Aorta (tissue), 5 donors: ENCODE measurements around the gene ZBTB1. TPM values are rescaled to one million over a fixed set of nuclear protein-coding genes. Genes with fewer than 3 reads are reported as not detected.
"Not testable (repeated sequence)": the region's sequence is repeated elsewhere in the genome, so short reads cannot be mapped to it uniquely, and the experiment has no call there.

Experiments
- ATAC-seq: fragments of 200-7000 bp; cut with Tn5 transposase; one replicate; pipeline ENCODE4 v1.9.1; 2022; ENCODE audit warnings: moderate library complexity; ENCODE audit not compliant: low FRiP score
- DNase-seq, 2 donors: peaks; one replicate each; pipeline ENCODE4 v3.0.0-alpha.2; 2020
- H3K27ac ChIP-seq, 2 donors: one replicate each; pipeline ENCODE4 v1.5.1; 2013; ENCODE audit warnings: low read length in 2 of 2, mild to moderate bottlenecking in 2 of 2, moderate library complexity in 2 of 2, control low read depth in 1 of 2, inconsistent platforms in 1 of 2, low read depth in 1 of 2
- H3K27me3 ChIP-seq, 2 donors: one replicate each; pipeline ENCODE4 v1.6.1; 2013; ENCODE audit warnings: control low read depth in 1 of 2, low read length in 1 of 2, mild to moderate bottlenecking in 1 of 2, moderate library complexity in 1 of 2; ENCODE audit not compliant: insufficient read depth in 2 of 2, control insufficient read depth in 1 of 2
- H3K36me3 ChIP-seq, 2 donors: one replicate each; pipeline ENCODE4 v1.6.1; 2013; ENCODE audit warnings: control low read depth in 1 of 2, low read length in 1 of 2, mild to moderate bottlenecking in 1 of 2; ENCODE audit not compliant: insufficient read depth in 2 of 2, control insufficient read depth in 1 of 2
- H3K4me1 ChIP-seq, 2 donors: one replicate each; pipeline ENCODE4 v1.6.1; 2013; ENCODE audit warnings: low read length in 2 of 2, control low read depth in 1 of 2, mild to moderate bottlenecking in 1 of 2, moderate library complexity in 1 of 2; ENCODE audit not compliant: insufficient read depth in 2 of 2, control insufficient read depth in 1 of 2
- H3K4me3 ChIP-seq, 2 donors: one replicate each; pipeline ENCODE4 v1.5.1; 2013; ENCODE audit warnings: low read length in 2 of 2, control low read depth in 1 of 2, mild to moderate bottlenecking in 1 of 2
- H3K9me3 ChIP-seq: one replicate; pipeline ENCODE4 v1.6.1; 2013; ENCODE audit warnings: mild to moderate bottlenecking, low read length; ENCODE audit not compliant: control insufficient read depth
- WGBS, 2 donors: extraction: QIAGEN DNeasy Blood & Tissue Kit; methylation state at CpG; one replicate each; pipeline ENCODE4 v1.1.7; 2013; 5-methylcytosine and 5-hydroxymethylcytosine counted together
- intact Hi-C, 2 donors: fragments of 100-400 bp; cut with DNase I; formaldehyde crosslinking; loops; one replicate each; pipeline versions ENCODE4 v1.14.2 to v1.15.0; 2022
- polyA plus RNA-seq, 2 donors: library from polyadenylated mRNA; stranded (reverse); fragments of 200-250 nt; gene quantifications; one replicate each; pipeline ENCODE4 v1.2.3, GENCODE V29; 2013
- total RNA-seq, 2 donors: library from RNA; stranded (reverse); fragmentation: NEBNext Ultra II Directional; extraction: Animal tissue kit (Norgen Biotek cat#: 25700); gene quantifications; one replicate each; pipeline ENCODE4 v1.2.1, GENCODE V29; 2021
- donor health status: healthy with polysubstance abuse.
- donor health status: Bipolar disorder and iron deficiency.
- donor health status: DM: no; HTN: no; CAD: no.
- donor health status: DM: no; HTN: no; CAD: no.
- donor health status: DM: yes; HTN: yes; CAD: no.

The ZBTB1 gene
- total and polyA plus RNA-seq, 4 donors: 14.0 to 63.8 (median 27.3) TPM

- H3K9me3 ChIP-seq: no peaks in the 10 kb centered on the region
- no peak overlapping the region for H3K27ac ChIP-seq
- intact Hi-C loops: loop anchor here in 1 of 2 donors (5.0 kb wide), 1 partner anchor 124 kb away; no protein-coding TSS in a partner anchor
- DNase-seq: no peak
- WGBS, 2 donors: 87 to 93% methylated on average over 2 of the region's 2 CpGs
- H3K27me3 ChIP-seq: no peaks in the 10 kb centered on the region
- H3K4me1 ChIP-seq: peaks cover 2 to 6% of the 10 kb centered on the region in 2 donors
- no peaks in the 10 kb centered on the region for H3K36me3 ChIP-seq
- ATAC-seq: no peak
- H3K4me3 ChIP-seq: no peak overlapping the region
Observed at GRCh38 chr14:64513271-64513670, 8.7 kb downstream of the ZBTB1 start.

- 2 to 8% methylated on average over 1 of the region's 1 CpG for WGBS, 2 donors
- no peak for ATAC-seq
- Histone ChIP-seq H3K27ac (no peak overlapping the region), H3K9me3 (no peaks in the 10 kb centered on the region), H3K27me3 (no peaks in the 10 kb centered on the region), H3K4me3 (no peak overlapping the region), H3K4me1 (peaks cover 2 to 7% of the 10 kb centered on the region in 2 donors), H3K36me3 (no peaks in the 10 kb centered on the region)
- intact Hi-C loops: no loop called here
- DNase-seq: no peak
Observed at GRCh38 chr14:64515053-64515452, 10.5 kb downstream of the ZBTB1 start.

GRCh38 chr14:64516969-64517368, 12.4 kb downstream of the ZBTB1 start:
- H3K27ac ChIP-seq: no peak overlapping the region
- H3K36me3 ChIP-seq: peaks cover 2 to 3% of the 10 kb centered on the region in 2 donors
- peaks cover 1 to 3% of the 10 kb centered on the region in 2 donors for H3K4me1 ChIP-seq
- WGBS, 2 donors: 79 to 83% methylated on average over 1 of the region's 1 CpG
- H3K9me3 ChIP-seq: no peaks in the 10 kb centered on the region
- DNase-seq (no peak), ATAC-seq (no peak)
- no peak overlapping the region for H3K4me3 ChIP-seq
- H3K27me3 ChIP-seq: no peaks in the 10 kb centered on the region
- intact Hi-C loops: no loop called here

GRCh38 chr14:64517667-64518066, 13.1 kb downstream of the ZBTB1 start:
- WGBS, 2 donors: 72 to 82% methylated on average over 6 of the region's 6 CpGs
- H3K4me3 ChIP-seq, ATAC-seq, DNase-seq, H3K27me3 ChIP-seq, intact Hi-C loops, H3K4me1 ChIP-seq, H3K9me3 ChIP-seq, H3K36me3 ChIP-seq, H3K27ac ChIP-seq: not testable (repeated sequence)

GRCh38 chr14:64518229-64518628, 13.7 kb downstream of the ZBTB1 start:
- intact Hi-C loops: no loop called here

GRCh38 chr14:64520699-64521098, 16.1 kb downstream of the ZBTB1 start:
- Histone ChIP-seq H3K27ac (no peak overlapping the region), H3K27me3 (no peaks in the 10 kb centered on the region), H3K36me3 (peaks cover 2 to 7% of the 10 kb centered on the region in 2 donors), H3K4me3 (no peak overlapping the region), H3K9me3 (no peaks in the 10 kb centered on the region), H3K4me1 (peaks cover 3% of the 10 kb centered on the region in 2 donors)
- DNase-seq (no peak), ATAC-seq (no peak)
- intact Hi-C loops: no loop called here
- WGBS, 2 donors: 92 to 94% methylated on average over 4 of the region's 4 CpGs

More at GRCh38 chr14:64518229-64518628, 13.7 kb downstream of the ZBTB1 start:
- peaks cover 2 to 7% of the 10 kb centered on the region in 2 donors for H3K36me3 ChIP-seq
- no peak for DNase-seq
- H3K27me3 ChIP-seq: no peaks in the 10 kb centered on the region
- no peak overlapping the region for H3K27ac ChIP-seq
- no peak overlapping the region for H3K4me3 ChIP-seq
- 60 to 74% methylated on average over 4 of the region's 4 CpGs for WGBS, 2 donors
- H3K4me1 ChIP-seq: peaks cover 2 to 3% of the 10 kb centered on the region in 2 donors
- no peak for ATAC-seq
- no peaks in the 10 kb centered on the region for H3K9me3 ChIP-seq

- intact Hi-C loops: no loop called here
- Histone ChIP-seq H3K4me3 (no peak overlapping the region), H3K27me3 (no peaks in the 10 kb centered on the region), H3K9me3 (no peaks in the 10 kb centered on the region), H3K36me3 (peaks cover 2 to 7% of the 10 kb centered on the region in 2 donors), H3K27ac (no peak overlapping the region), H3K4me1 (peaks cover 3% of the 10 kb centered on the region in 2 donors)
- DNase-seq: no peak
- no peak for ATAC-seq
- WGBS, 2 donors: 80 to 85% methylated on average over 9 of the region's 9 CpGs
Observed at GRCh38 chr14:64522591-64523355, 18.2 kb downstream of the ZBTB1 start.

- Histone ChIP-seq H3K36me3 (peaks cover 2 to 7% of the 10 kb centered on the region in 2 donors), H3K4me1 (peaks cover 0 to 2% of the 10 kb centered on the region in 2 donors)
- WGBS, 2 donors: 93 to 96% methylated on average over 2 of the region's 2 CpGs
Observed at GRCh38 chr14:64525354-64525753, 20.8 kb downstream of the ZBTB1 start.

GRCh38 chr14:64531567-64531966, 27.0 kb downstream of the ZBTB1 start:
- Histone ChIP-seq H3K4me1 (no peaks in the 10 kb centered on the region), H3K4me3 (no peak overlapping the region), H3K27ac (no peak overlapping the region), H3K36me3 (no peaks in the 10 kb centered on the region), H3K27me3 (no peaks in the 10 kb centered on the region), H3K9me3 (no peaks in the 10 kb centered on the region)
- WGBS, 2 donors: 65 to 66% methylated on average over 2 of the region's 2 CpGs
- no peak for ATAC-seq
- DNase-seq: no peak
- intact Hi-C loops: no loop called here

More at GRCh38 chr14:64525354-64525753, 20.8 kb downstream of the ZBTB1 start:
- Histone ChIP-seq H3K27me3 (no peaks in the 10 kb centered on the region), H3K4me3 (no peak overlapping the region), H3K9me3 (no peaks in the 10 kb centered on the region), H3K27ac (no peak overlapping the region)
- intact Hi-C loops: no loop called here
- DNase-seq (no peak), ATAC-seq (no peak)
